ENCODE results near the gene IL10RB.

DNA sequence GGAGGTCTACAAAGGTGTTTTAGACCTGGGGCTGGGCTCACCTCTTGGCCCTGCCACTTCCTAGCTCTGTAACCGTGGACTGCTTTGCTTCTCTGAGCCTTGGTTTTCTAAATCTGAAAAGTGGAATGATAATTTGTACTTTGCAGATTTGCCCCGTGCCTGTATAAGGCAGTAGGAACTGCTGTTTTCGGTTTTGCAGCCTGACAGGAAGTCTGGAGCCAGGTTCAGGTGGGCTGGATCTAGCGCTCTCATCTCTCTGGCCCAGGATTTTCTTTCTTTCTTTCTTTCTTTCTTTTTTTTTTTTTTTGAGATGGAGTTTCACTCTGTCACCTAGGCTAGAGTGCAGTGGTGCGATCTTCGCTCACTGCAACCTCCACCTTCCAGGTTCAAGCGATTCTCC lies 19.2 kb upstream of the IL10RB start:
- TF ChIP-seq, protein P1, sequence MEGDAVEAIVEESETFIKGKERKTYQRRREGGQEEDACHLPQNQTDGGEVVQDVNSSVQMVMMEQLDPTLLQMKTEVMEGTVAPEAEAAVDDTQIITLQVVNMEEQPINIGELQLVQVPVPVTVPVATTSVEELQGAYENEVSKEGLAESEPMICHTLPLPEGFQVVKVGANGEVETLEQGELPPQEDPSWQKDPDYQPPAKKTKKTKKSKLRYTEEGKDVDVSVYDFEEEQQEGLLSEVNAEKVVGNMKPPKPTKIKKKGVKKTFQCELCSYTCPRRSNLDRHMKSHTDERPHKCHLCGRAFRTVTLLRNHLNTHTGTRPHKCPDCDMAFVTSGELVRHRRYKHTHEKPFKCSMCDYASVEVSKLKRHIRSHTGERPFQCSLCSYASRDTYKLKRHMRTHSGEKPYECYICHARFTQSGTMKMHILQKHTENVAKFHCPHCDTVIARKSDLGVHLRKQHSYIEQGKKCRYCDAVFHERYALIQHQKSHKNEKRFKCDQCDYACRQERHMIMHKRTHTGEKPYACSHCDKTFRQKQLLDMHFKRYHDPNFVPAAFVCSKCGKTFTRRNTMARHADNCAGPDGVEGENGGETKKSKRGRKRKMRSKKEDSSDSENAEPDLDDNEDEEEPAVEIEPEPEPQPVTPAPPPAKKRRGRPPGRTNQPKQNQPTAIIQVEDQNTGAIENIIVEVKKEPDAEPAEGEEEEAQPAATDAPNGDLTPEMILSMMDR (optimal IDR thresholded peaks at IDR 0.05 in 1 of 3, IDR thresholded peaks at IDR 0.05 in 1 of 3, conservative IDR thresholded peaks at IDR 0.05 in 1 of 3; ENCODE audit: extremely low read depth in 1 of 3, insufficient read depth in 2 of 3, low read length in 3 of 3), result no peak
- no peak for TF ChIP-seq EZH2 (IDR thresholded peaks at IDR 0.05; ENCODE audit: low read length)
